HepG2 (cell line): Measurements from ENCODE around the gene ANGPTL7.

Source experiments
- GABPB1 ChIP-seq: IDR thresholded peaks from 2 replicates; pipeline ENCODE4 v1.6.1; 2016; ENCODE audit warnings: mild to moderate bottlenecking, missing genetic modification reagents, moderate library complexity, missing compliant biosample characterization
- PAWR ChIP-seq: sonication (generic); formaldehyde crosslinking; IDR thresholded peaks from 2 replicates; pipeline ENCODE4 v1.4.0; 2020; ENCODE audit warnings: missing genetic modification reagents, mild to moderate bottlenecking, borderline replicate concordance
- RNF2 ChIP-seq: fragments of 450-650 bp; conservative IDR thresholded peaks from 2 replicates; pipeline ENCODE4 v1.6.1; 2016; ENCODE audit warnings: low read depth
- SRY ChIP-seq: sonication (generic); formaldehyde crosslinking; IDR thresholded peaks from 2 replicates; pipeline ENCODE4 v1.8.0; 2022; ENCODE audit warnings: mild to moderate bottlenecking, missing genetic modification reagents

DNA sequence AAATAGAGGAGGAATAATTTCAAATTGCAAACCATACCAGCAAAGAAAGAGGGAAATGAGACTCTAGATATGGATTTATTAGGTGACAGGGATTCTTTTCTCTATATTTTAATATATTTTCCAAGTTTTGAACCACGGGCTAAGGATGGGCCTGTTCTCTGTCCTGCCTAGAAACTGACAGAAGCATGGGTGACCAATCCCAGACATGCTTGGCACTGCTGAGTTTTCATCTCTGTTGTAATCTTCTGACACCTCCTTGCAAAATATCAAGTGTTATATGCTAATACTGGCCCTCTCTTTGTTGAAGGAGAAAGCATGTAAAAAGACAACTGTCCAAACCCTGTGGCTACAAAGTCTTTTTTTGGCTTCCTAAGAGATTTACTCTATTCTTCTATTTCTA, 774 bp upstream of the ANGPTL7 start:
- no peak for TF ChIP-seq PAWR
- TF ChIP-seq GABPB1 (CRISPR knock-in tag) = no peak
- no peak for TF ChIP-seq RNF2
- no peak for TF ChIP-seq SRY (CRISPR knock-in tag)
